ENCODE data around the gene ATP2C2. TPM values are rescaled to one million over a fixed set of nuclear protein-coding genes. Genes with fewer than 3 reads are reported as not detected.

Gene ATP2C2
- polyA plus RNA-seq, 1 donor (not counting 4 experiments of a cell fraction or from before 2014, with no cell fraction given): 0.96 TPM

GRCh38 chr16:84489131-84489530 is 120.8 kb downstream of the ATP2C2 start:
- FAIRE-seq (no peak), DNase-seq (ENCODE audit: low read depth, low spot score) (no peak)
- H3K4me2 ChIP-seq (ENCODE audit: control insufficient read depth, extremely low read depth, insufficient read depth, low read depth, low read length): no peak overlapping the region
- peaks cover 3% of the 10 kb centered on the region for H4K20me1 ChIP-seq (ENCODE audit: control insufficient read depth, extremely low read depth, insufficient read depth, low read length)
- H3K79me2 ChIP-seq (ENCODE audit: control insufficient read depth, insufficient read depth, low read length): peaks cover 15% of the 10 kb centered on the region
- H3K9me1 ChIP-seq (ENCODE audit: control insufficient read depth, extremely low read depth, insufficient read depth, low read length): no peaks in the 10 kb centered on the region
- dilution Hi-C loops (cut with MboI; ENCODE audit: extremely low pct_ligation_motif_present, low sequenced_read_pairs): no loop called here
- no peaks in the 10 kb centered on the region for H3K9me3 ChIP-seq (ENCODE audit: control insufficient read depth, low read depth, low read length)
- no peak overlapping the region for H3K27ac ChIP-seq (ENCODE audit: control insufficient read depth, insufficient read depth, low read length)
- no peak overlapping the region for H3K9ac ChIP-seq (ENCODE audit: control insufficient read depth, extremely low read depth, insufficient read depth, low read length)
- peaks cover 18 to 39% of the 10 kb centered on the region in 2 experiments for H3K36me3 ChIP-seq (ENCODE audit: control insufficient read depth in 2 of 2, extremely low read depth in 1 of 2, insufficient read depth in 2 of 2, low read length in 2 of 2)
- H2AFZ ChIP-seq (ENCODE audit: control insufficient read depth, low read length): no peak overlapping the region
- TF ChIP-seq CTCF (optimal IDR thresholded peaks at IDR 0.05 in 1 of 3, IDR thresholded peaks at IDR 0.05 in 1 of 3, conservative IDR thresholded peaks at IDR 0.05 in 1 of 3; ENCODE audit: extremely low read depth in 1 of 3, insufficient read depth in 2 of 3, low read length in 3 of 3) (no peak), EZH2 (IDR thresholded peaks at IDR 0.05; ENCODE audit: low read length) (no peak)
- H3K27me3 ChIP-seq (ENCODE audit: control insufficient read depth, extremely low read depth, insufficient read depth, low read length): no peaks in the 10 kb centered on the region
- no peaks in the 10 kb centered on the region for H3K4me1 ChIP-seq (ENCODE audit: control insufficient read depth, extremely low read depth, insufficient read depth, low read length)
- no peak overlapping the region for H3K4me3 ChIP-seq (ENCODE audit: control insufficient read depth in 2 of 3, extremely low read depth in 1 of 3, insufficient read depth in 2 of 3, low read depth in 1 of 3, low read length in 3 of 3)

- Histone ChIP-seq H3K79me2 (ENCODE audit: control insufficient read depth, insufficient read depth, low read length) (peaks cover 48% of the 10 kb centered on the region), H3K9ac (ENCODE audit: control insufficient read depth, extremely low read depth, insufficient read depth, low read length) (no peak overlapping the region), H3K4me1 (ENCODE audit: control insufficient read depth, extremely low read depth, insufficient read depth, low read length) (peaks cover 19% of the 10 kb centered on the region), H3K27me3 (ENCODE audit: control insufficient read depth, extremely low read depth, insufficient read depth, low read length) (no peaks in the 10 kb centered on the region), H3K4me3 (ENCODE audit: control insufficient read depth in 2 of 3, extremely low read depth in 1 of 3, insufficient read depth in 2 of 3, low read depth in 1 of 3, low read length in 3 of 3) (no peak overlapping the region), H3K4me2 (ENCODE audit: control insufficient read depth, extremely low read depth, insufficient read depth, low read depth, low read length) (no peak overlapping the region), H3K9me3 (ENCODE audit: control insufficient read depth, low read depth, low read length) (no peaks in the 10 kb centered on the region), H3K36me3 (ENCODE audit: control insufficient read depth in 2 of 2, extremely low read depth in 1 of 2, insufficient read depth in 2 of 2, low read length in 2 of 2) (peaks cover 35 to 58% of the 10 kb centered on the region in 2 experiments), H3K9me1 (ENCODE audit: control insufficient read depth, extremely low read depth, insufficient read depth, low read length) (peaks cover 5% of the 10 kb centered on the region), H2AFZ (ENCODE audit: control insufficient read depth, low read length) (no peak overlapping the region), H3K27ac (ENCODE audit: control insufficient read depth, insufficient read depth, low read length) (no peak overlapping the region), H4K20me1 (ENCODE audit: control insufficient read depth, extremely low read depth, insufficient read depth, low read length) (no peaks in the 10 kb centered on the region)
- no peak for DNase-seq (ENCODE audit: low read depth, low spot score)
- dilution Hi-C loops (cut with MboI; ENCODE audit: extremely low pct_ligation_motif_present, low sequenced_read_pairs): no loop called here
- no peak for FAIRE-seq
- TF ChIP-seq EZH2 (IDR thresholded peaks at IDR 0.05; ENCODE audit: low read length): no peak
- no peak for TF ChIP-seq CTCF (optimal IDR thresholded peaks at IDR 0.05 in 1 of 3, IDR thresholded peaks at IDR 0.05 in 1 of 3, conservative IDR thresholded peaks at IDR 0.05 in 1 of 3; ENCODE audit: extremely low read depth in 1 of 3, insufficient read depth in 2 of 3, low read length in 3 of 3)
These were observed 127.2 kb downstream of the ATP2C2 start for GRCh38 chr16:84495506-84495905.
